HL-60 (cell line): ENCODE data around the gene KIF24.

Source experiments
- POLR2AphosphoS5 ChIP-seq: IDR thresholded peaks from 2 replicates; pipeline ENCODE4 v1.6.1; 2012; ENCODE audit warnings: low read depth
- TF ChIP-seq, protein P1 (sequence below): IDR thresholded peaks from one replicate; pipeline ENCODE4 v1.5.1; 2011; ENCODE audit warnings: low read length, control low read depth, inconsistent platforms; ENCODE audit not compliant: insufficient read depth

DNA sequence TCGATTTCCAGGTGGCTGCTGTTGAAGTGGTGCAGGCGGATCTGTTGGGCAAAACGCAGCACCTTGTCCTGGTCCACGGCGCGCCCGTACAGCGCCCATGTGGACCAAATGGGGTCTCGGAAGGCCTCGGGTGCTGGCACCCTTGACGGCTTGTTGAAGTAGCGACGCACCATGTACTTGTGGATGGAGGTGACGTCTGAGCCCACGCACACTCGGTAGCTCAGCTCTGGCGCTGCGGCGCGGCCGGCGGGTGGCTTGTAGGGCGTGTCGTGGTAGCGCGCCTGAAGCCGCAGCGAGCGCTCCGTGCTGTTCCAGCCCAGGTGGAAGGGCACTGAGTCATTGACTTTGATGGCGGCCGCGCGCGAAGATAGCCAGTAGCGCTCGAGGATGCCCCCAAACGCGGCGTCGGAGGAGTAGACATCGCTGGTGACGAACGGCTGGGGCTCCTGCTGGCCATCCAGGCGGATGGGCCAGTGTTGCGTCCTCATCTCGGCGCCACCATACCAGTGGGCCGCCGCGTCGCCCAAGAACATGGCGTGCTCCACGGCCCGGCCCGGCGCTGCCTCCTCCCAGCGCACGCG lies 42.9 kb upstream of the KIF24 start:
- TF ChIP-seq, protein P1, sequence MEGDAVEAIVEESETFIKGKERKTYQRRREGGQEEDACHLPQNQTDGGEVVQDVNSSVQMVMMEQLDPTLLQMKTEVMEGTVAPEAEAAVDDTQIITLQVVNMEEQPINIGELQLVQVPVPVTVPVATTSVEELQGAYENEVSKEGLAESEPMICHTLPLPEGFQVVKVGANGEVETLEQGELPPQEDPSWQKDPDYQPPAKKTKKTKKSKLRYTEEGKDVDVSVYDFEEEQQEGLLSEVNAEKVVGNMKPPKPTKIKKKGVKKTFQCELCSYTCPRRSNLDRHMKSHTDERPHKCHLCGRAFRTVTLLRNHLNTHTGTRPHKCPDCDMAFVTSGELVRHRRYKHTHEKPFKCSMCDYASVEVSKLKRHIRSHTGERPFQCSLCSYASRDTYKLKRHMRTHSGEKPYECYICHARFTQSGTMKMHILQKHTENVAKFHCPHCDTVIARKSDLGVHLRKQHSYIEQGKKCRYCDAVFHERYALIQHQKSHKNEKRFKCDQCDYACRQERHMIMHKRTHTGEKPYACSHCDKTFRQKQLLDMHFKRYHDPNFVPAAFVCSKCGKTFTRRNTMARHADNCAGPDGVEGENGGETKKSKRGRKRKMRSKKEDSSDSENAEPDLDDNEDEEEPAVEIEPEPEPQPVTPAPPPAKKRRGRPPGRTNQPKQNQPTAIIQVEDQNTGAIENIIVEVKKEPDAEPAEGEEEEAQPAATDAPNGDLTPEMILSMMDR = no peak
- TF ChIP-seq POLR2AphosphoS5 = no peak
